ENCODE results near the gene WDR33. TPM values are rescaled to one million over a fixed set of nuclear protein-coding genes. Genes with fewer than 3 reads are reported as not detected.

Gene WDR33
- total RNA-seq, 2 donors from 2014 or later = 46.0 to 47.4 TPM

DNA sequence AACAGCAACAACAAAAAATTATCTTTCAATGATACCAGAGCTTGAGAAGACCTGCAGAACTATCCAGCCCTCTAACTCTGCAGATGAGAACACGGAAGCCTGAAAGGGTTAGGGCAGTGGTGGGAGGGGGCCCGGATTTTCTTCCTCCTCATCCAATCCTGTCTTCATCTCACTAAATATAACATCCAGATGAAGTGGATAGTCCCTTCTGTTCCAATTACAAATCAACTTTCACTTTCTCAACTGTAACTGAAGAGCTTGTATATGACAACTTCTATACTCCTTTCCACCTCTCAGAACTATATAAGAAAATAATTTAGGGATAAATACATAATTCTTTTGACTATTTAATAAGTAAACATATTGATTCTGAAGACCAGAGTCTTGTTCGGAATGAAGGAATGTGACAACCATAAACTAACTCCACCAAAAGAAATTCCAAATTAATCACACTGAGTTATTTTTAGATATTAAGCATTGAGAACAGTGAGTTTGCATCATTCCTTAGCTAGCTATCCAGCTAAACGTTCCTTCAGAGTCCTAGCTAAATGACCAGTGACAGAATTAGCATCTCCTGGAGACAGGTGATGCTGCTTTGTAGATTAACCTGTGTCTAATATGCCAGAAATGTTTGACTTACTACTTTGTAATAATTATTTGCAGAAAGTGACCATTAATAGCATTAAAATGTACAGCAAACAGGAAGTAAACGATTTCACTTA lies 77.0 kb downstream of the WDR33 start:
- no peak for DNase-seq
- intact Hi-C loops (cut with DNase I, micrococcal nuclease) = no loop called here
- no peak for ATAC-seq

DNA sequence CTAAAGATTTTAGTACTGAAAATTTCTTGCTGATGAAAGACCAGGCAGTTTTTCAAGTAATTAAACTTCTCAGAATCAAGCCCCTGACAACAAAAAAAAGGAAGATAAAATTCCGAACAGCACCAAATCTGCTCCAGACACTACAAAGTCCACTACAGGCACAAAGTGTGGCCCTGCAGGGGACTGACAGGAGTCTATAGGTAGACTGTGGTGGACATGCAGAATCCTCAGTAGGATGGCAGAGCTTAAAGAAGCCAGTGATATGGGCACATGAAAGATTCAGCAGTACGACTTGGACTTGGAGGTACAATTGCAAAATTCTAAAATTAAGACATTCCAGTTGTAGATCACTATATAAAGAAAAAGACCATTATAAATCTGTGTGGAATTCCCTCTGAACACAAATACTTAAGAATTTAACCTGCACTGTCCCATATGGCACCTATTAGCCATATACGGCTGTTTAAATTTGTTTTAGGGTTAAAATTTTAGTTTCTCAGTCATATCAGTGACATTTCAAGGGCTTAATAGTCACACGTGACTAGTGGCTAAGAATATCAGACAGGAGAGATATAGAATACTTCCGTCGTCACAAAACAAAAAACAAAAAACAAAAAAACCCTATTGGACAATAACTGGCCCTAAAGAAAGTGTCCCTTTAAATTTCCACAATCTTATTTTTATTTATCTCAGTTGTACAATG lies 77.7 kb downstream of the WDR33 start:
- no peak for ATAC-seq
- no peak for DNase-seq
- intact Hi-C loops (cut with DNase I, micrococcal nuclease) = no loop called here

DNA sequence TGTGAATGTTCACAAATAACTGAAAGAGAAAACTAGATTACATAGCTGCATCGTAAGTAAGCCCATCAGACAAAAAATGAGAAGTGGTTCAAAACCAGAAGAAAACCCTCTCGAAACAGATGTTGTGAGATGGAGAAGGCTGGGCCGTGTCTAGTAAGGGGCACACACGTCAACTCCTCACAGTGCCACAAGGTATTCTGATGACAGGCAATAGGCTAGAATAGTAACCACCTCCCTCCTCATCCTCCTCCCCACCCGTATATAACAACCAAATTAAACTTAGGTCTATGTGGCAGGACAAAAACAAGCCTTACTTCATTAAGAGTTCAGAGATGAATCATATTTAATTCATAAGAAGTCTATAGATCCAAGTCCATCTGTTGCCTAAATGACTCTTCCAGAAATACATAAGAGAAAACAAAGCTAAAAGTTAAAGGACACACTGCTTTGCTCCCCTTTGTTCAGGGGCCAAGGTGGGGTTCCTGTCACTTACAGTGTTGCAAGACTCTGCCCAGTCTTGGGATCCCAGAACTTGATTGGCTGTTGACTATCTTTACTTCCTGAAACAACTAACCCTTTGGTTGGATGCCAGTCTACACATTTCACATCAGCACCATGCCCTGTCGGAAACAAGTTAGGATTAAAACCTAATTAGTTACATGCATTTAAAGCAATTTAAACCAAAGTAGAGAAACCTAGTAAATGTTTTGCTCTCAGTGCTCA lies 84.7 kb downstream of the WDR33 start:
- DNase-seq (no peak), ATAC-seq (no peak)
- intact Hi-C loops (cut with DNase I, micrococcal nuclease) = no loop called here

DNA sequence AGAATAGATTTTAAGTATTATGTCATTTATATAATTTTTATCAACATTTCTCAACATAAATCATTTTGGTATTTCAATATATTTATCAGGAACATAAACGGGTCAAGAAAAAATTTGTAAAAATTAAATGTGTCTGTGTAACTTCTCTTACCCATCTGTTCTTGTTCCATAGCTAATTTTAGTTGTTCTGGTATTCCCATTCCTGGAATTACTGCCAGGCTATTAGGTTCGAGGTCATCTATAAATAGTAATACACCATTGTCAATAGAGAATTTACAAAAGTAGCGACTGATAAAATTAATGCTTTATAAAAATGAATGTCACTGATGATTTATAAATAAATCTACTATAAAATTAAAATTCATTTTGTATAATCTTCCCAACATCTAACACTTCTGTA lies 88.2 kb downstream of the WDR33 start:
- DNase-seq = no peak
- ATAC-seq = no peak
- intact Hi-C loops (cut with DNase I, micrococcal nuclease) = no loop called here

DNA sequence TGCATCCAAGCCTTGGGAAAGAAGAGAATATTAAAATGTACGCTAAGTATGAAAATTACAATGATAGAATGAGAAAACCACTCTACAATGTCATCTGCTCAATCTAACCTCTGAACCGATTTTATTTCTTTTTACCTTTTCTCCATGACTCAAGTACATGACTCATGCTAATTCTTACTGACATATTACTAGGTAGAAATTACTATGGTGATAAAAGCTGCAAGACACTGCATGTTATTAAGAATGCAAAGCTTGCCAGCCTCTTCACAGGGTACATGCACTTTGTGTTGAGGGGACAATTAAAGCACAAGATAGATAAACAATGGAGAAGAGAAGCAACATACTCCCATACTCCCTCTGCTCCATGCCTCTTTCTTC lies 89.0 kb downstream of the WDR33 start:
- no peak for DNase-seq
- no peak for ATAC-seq
- intact Hi-C loops (cut with DNase I, micrococcal nuclease) = no loop called here

DNA sequence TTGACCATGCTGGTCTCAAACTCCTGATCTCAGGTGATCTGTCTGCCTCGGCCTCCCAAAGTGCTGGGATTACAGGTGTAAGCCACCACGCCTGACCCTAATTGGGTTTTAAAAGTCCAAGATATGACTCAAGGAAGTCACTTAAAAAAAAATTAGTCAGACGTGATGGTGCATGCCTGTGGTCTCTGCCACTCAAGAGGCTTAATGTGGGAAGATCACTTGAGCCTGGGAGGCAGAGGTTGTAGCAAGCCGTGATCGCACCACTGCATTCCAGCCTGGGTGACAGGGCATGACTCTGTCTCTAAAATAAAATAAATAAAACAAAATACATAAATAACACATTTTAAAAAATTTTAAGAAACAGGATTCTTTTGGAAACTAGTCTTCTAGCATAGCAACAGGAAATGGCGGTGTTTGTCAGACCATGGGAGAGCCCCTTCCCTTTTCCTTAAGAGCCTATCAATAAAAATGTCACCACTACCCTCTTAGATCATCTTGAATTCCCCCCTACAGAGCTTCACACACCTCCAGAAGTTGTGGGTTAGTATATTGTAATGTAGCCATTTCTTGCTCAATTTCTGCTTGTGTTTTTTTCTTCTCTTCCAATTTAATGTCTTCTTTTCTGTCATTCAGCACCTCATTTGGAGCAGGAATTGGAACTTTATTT lies 89.5 kb downstream of the WDR33 start:
- DNase-seq (no peak), ATAC-seq (no peak)
- intact Hi-C loops (cut with DNase I, micrococcal nuclease) = no loop called here

DNA sequence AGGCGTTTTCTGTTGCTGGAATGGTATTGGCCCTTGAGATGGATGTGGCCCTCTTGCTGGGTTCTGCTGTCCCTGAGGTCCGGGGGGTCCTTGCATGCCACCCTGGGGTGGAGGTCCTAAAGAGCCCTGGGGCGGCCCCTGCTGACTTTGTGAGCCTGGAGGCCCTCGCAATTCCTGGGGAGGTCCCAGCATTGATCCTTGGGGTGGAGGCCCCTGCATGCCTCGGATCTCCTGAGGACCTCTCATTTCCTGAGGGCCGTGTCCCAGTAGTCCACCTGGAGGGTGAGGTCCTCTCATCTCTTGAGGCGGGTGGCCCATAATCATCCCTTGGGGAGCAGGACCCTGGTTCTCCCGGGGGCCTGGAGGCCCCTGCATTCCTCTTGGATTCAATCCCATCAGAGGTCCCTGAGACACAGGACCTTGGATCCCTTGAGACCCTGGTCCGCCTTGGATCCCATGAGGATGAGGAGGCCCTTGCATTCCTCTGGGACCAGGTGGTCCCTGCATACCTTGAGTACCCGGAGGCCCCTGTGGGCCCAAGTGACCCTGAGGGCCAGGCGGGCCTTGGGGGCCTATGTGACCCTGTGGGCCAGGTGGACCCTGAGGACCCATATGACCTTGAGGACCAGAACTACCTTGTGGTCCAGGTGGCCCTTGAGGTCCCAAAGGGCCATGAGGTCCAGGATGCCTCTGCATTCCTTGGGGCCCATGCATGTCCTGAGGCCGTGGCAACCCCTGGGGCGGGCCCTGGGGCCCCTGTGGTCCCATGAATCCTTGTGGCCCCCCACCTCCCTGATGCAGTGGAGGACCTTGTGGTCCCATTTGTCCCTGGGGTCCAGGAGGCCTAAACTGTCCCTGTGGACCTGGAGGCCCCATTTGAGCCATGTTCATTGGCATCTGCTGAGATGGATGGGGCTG lies 91.4 kb downstream of the WDR33 start:
- intact Hi-C loops (cut with DNase I, micrococcal nuclease) = no loop called here
- ATAC-seq = no peak
- no peak for DNase-seq

DNA sequence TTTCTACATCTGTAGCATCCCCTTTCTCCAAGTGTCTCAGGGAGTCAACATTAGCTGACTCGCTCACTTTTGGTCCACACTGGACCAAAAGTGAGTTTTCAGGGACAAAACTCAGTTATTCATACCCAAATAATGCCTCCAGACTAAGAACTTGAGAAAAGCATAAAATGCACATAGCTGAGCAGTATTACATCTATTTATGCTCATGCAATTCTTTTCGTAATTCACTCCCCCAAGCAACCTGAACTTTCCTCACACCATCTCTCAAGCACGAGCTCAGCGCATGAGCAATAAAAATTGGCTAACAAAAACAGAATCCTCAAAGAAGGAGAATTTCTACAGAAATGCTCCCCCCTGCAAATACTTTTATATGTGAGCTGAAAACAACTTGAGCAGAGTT lies 92.7 kb downstream of the WDR33 start:
- ATAC-seq (no peak), DNase-seq (no peak)
- intact Hi-C loops (cut with DNase I, micrococcal nuclease) = no loop called here

DNA sequence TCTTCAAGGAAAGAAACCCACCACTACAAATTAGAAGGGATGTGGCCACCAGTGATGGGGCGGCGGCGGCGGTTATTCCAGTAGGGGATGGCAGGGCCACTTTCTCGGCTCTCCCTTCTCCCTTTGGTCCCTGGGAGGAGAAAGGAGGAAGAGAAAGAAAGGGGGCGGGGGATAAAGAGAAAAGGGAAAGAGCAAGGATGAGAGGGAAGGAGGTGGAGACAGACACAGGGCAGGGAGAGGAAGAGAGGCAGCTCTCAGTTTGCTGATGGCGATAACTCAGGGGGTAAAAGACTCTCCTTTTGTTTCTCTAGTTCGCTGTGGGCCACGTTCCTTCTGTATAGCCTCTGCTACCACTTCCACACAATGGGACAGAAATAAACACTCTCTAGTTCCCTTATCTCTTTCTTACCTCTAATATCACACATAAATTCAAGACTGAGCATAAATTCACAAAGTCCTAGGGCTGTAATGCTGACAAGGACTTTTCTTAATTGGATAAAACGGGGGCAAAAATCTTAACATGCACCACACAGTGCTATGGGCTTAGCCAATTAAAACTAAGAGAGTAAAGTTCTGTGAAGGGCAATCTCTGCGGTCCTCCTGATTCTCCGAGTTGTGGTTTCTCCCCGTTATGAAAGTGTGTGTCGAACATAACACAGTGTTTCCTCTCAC lies 95.1 kb downstream of the WDR33 start:
- no peak for DNase-seq
- intact Hi-C loops (cut with DNase I, micrococcal nuclease) = no loop called here
- no peak for ATAC-seq

DNA sequence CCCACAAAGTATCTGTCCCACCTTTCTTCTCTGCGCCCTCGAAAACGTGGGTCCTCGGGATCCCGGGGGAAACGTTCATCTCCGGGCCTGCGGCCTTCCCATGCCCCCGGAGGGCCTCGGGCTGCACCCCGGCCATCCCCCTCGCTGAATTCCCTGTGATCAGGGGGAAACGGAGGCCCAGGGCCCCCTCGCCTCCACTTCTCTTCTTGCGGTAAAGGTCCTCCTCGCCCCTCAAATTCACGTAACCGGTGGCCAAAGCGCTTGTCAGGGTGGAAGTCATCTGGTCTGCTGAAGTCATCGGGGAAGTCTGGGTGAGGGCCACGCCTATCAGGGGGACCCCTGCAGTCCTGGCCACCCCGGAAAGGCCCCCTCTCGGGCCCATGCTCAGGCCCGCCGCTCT lies 97.4 kb downstream of the WDR33 start:
- no peak for ATAC-seq
- no peak for DNase-seq
- intact Hi-C loops (cut with DNase I, micrococcal nuclease) = no loop called here

DNA sequence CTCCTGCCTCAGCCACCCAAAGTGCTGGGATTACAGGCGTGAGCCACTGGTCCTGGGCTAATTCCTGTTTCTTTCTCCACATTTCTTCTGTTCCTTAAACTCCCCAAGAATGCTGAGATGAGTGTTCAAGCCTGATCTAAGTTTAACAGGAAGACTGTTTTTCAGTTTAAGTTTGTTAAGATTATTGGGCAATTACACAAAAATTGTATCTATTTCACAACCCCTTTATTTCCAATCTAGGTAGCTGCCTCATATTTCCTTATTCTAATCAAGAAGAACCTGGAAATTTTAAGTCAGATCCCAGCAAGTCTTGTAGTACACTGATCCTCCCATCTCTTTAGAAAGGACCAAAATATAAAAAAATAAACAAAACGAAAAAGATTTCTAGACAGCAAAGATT lies 98.0 kb downstream of the WDR33 start:
- DNase-seq = no peak
- no peak for ATAC-seq
- intact Hi-C loops (cut with DNase I, micrococcal nuclease) = no loop called here

DNA sequence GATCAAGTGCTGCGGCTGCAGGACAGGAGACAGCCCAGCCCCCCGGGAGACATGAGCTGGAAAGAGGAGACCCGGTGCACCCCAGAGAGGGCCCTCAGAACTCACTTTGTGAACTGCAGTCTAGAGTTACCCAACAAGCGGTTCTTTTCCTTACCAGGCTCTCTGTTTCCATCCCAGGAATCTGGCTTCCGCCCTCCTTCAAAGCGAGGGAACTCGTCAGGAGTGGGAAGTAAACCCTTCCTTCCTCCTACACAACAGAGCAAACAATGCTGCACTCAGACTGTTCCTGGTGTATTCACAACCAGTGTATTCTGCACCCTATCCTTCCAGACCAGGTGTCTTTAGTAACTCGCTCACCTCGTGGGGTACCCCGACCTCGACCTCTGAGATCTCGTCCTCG lies 101.6 kb downstream of the WDR33 start:
- no peak for ATAC-seq
- intact Hi-C loops (cut with DNase I, micrococcal nuclease) = no loop called here

DNA sequence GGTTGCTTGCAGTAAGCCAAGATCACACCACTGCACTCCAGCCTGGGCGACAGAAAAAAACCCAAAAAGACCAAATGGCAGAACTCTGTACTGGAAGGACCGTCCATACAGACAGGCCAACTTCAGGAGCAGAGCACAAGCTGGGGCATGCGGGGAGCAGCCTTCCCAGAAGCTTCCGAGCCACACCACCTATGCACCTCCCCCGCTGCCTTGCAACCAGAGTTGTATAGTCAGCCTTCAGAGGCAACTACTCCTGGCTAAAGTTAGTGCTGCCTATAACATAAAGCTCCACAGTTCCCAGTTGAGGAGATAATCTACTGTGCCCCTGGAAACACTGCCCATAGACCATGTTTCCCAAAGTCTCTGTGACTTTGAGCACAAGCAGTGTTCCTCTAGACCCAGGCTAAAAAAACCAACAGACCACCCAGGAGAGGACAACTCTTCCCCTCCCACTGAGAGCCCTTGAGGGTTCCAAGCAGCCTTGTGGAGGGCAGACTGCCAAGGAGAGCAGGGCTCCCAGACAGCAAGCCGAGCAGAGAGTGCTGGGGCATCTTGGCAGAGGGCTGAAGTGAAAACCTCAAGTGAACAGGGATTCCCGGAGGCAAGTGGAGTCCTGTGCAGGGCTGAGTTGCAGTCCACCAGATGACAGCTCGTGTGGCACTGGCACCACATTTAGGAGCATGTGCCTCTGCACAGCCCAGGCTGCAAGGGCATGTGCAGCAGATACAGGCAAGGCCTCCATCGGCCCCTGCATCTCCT lies 102.9 kb downstream of the WDR33 start:
- DNase-seq (peak in 1 of 2 donors; percentile 33), ATAC-seq (peak; percentile 9)
- intact Hi-C loops (cut with DNase I, micrococcal nuclease) = no loop called here

More for the DNA sequence above, 101.6 kb downstream of the WDR33 start:
- no peak for DNase-seq

DNA sequence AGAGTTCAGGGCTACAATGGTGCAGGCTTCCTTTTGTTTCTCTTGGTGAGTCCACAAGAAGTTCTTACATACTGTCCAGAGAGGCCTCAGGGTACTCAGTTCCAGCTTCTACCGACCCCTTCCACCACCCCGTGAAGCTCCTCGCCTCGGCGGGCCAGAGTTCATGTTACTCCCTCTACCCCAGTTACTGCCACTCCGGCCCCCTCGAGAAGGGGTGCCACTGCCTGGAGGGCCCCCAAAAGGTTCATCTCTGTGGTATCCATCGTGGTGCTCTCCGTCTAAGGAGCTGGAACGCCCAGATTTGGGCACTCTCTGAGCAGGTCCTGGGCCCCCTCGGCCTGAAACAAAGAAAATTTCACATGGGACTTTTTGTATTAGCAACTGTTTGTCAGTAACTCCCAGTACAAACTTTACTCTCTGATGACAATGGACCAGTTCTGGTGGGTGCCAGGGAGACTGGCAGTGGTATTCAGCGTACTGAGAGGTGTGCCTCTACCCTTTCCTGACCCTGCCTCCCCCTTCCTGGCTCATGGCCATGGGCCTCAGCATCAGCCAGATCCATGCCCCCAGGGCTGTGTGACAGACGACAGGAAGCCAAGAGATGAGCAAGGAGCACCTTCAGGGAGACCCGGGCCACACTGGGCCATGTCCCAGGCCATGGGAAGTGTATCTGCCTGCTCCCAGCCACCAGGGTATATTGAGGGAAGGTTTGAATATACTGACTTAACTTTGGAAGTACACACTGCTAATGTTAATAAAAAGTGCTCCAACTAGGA lies 104.6 kb downstream of the WDR33 start:
- intact Hi-C loops (cut with DNase I, micrococcal nuclease) = no loop called here
- ATAC-seq (no peak), DNase-seq (no peak)

DNA sequence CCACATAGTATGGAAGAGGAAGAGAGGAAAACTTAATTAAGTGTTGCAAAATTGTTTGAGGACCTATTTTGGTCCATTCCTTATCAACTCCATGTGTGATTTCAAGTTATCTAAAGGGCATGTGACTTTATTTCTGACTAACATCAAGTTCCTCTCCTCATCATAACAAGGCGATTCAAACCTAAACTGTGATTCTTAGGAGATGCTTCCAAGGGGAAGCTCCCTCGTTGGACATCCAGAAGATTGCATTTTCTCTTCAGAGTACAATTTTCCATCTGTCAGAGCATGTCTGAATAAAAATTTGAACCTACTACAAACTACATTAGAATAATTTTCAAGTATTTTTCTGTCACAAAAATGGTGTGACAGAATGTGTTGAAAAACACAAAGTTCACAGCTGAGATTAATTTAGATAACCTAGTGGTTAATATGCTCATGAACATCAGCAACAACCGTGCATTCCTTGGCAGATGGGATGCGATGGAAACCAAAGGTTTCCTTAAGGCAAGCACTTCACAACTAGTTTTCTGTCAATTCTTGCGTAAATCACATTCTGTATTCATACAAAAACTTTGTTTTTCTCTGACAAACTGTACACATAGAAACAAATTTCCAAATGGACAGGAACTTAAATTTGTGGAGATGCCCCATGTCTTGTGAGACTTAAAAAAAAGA lies 105.4 kb downstream of the WDR33 start:
- DNase-seq = no peak
- intact Hi-C loops (cut with DNase I, micrococcal nuclease) = no loop called here
- no peak for ATAC-seq

Data from left colon (tissue), 2 donors.